GM12801 (cell line): Measurements from ENCODE around the gene CCDC102B.

ENCODE experiments used
- TF ChIP-seq, protein P1 (sequence below): IDR thresholded peaks from one replicate; pipeline ENCODE4 v1.5.1; 2011; ENCODE audit warnings: control low read depth; ENCODE audit not compliant: insufficient read length; ENCODE audit errors: extremely low read depth

CCDC102B gene

GRCh38 chr18:68796936-68797690, 767 bp upstream of the CCDC102B start:
- TF ChIP-seq, protein P1, sequence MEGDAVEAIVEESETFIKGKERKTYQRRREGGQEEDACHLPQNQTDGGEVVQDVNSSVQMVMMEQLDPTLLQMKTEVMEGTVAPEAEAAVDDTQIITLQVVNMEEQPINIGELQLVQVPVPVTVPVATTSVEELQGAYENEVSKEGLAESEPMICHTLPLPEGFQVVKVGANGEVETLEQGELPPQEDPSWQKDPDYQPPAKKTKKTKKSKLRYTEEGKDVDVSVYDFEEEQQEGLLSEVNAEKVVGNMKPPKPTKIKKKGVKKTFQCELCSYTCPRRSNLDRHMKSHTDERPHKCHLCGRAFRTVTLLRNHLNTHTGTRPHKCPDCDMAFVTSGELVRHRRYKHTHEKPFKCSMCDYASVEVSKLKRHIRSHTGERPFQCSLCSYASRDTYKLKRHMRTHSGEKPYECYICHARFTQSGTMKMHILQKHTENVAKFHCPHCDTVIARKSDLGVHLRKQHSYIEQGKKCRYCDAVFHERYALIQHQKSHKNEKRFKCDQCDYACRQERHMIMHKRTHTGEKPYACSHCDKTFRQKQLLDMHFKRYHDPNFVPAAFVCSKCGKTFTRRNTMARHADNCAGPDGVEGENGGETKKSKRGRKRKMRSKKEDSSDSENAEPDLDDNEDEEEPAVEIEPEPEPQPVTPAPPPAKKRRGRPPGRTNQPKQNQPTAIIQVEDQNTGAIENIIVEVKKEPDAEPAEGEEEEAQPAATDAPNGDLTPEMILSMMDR: no peak

DNA sequence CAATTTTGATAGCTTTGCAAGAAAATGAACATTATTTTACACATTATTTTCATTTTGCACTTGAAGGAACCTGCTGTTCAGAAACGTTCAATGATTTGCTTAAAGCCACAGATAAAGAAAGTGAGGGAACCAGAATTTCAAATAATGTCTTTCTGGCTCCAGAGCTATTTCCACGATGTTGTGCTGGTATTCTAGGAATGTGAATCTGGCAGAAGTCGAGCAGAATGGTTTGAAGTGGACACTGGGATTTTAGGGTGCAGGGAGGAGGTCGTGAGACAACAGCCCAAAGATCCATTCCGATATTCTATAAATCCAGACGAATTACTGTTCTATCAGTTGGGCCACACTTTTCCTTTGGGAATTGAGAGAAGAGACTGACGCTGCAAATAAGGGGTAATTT, 2.2 kb downstream of the CCDC102B start:
- TF ChIP-seq, protein P1: no peak

- TF ChIP-seq, protein P1: no peak
These were observed 5.5 kb downstream of the CCDC102B start for GRCh38 chr18:68803356-68803755.

DNA sequence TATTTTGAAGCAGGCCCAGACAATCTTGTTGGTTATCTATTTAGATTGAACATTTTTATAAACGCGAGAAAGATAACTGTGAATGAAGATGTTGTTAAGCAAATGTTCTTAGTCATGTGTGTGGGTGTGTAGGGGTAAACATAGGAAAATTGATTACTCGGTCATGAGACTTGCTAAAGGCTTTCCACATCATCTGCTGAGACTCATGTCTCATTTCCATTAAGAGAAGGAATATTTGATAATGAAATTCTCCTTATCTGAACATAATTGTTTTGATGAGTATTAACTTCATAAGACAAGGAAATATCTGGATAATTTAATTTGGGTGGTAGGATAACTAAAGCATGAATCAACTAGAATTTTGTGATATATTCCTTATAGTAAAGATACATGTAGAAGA, 19.7 kb downstream of the CCDC102B start:
- TF ChIP-seq, protein P1: no peak

DNA sequence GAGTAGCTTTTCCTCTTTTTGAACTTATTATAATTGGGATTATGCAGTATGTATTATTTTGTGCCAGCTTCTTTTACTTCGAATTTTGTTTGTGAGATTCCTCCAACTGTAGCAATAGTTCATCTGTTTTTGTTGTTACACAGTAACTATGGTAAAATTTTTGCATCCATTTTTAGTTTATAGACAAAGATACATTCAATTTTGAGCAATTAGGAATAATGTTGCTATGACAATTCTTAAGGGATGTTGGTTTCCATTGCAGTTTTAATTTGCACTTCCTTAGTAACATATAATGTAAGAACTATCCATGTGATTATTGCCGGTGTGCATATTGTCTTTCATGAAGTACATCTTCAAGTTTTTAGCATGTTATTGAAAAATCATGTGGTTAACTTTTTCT, 20.7 kb downstream of the CCDC102B start:
- TF ChIP-seq, protein P1: no peak

DNA sequence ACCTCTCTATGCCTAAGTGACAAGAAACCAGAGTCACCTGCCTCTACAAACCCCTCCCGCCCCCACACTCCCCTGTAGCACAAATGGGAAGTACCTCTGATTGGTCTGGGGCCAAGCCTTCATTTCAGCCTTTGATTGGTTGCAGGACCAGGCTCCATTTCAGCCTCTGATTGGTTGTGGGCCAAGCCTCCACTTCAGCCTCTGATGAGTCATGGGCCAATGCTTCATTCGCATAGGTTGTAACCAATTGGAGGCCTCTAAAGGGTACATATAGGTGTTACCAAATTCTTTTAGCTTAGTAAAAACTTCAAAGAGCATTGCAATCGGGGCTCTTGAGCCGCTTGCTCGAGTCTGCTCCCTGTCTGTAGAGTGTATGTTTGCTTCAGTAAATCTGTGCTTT, 25.0 kb downstream of the CCDC102B start:
- TF ChIP-seq, protein P1: no peak

- TF ChIP-seq, protein P1: no peak
These were observed 28.2 kb downstream of the CCDC102B start for GRCh38 chr18:68826121-68826520.
